T-helper 1 cell treated with Interleukin-12 subunit alpha and Interleukin-12 subunit beta and Interleukin-4 antibody, amounts not matched to agents 30 ng/mL and 1 ng/mL, for 36 hours (primary cell): Measurements from ENCODE around the gene NFKBIE. TPM values are rescaled to one million over a fixed set of nuclear protein-coding genes. Genes with fewer than 3 reads are reported as not detected.
"Not testable (repeated sequence)": the region's sequence is repeated elsewhere in the genome, so short reads cannot be mapped to it uniquely, and the experiment has no call there.

Experiments used
- intact Hi-C: fragments of 100-400 bp; cut with micrococcal nuclease; formaldehyde crosslinking; loops from one replicate; pipeline ENCODE4 v1.15.1; 2024
- total RNA-seq: library from RNA; stranded (reverse); gene quantifications from 2 replicates; pipeline ENCODE4 v1.2.3, GENCODE V29; 2022

NFKBIE gene
- total RNA-seq, 1 donor from 2014 or later, result 39.2 TPM

- intact Hi-C loops, result loop anchor here (1.0 to 10.0 kb wide), 9 partner anchors 10 to 1193 kb away; partner anchors contain the start of genes CDC5L, CUL7, GTPBP2 and KLC4
Measured at GRCh38 chr6:44247338-44248302, 17.7 kb downstream of the NFKBIE start.

DNA sequence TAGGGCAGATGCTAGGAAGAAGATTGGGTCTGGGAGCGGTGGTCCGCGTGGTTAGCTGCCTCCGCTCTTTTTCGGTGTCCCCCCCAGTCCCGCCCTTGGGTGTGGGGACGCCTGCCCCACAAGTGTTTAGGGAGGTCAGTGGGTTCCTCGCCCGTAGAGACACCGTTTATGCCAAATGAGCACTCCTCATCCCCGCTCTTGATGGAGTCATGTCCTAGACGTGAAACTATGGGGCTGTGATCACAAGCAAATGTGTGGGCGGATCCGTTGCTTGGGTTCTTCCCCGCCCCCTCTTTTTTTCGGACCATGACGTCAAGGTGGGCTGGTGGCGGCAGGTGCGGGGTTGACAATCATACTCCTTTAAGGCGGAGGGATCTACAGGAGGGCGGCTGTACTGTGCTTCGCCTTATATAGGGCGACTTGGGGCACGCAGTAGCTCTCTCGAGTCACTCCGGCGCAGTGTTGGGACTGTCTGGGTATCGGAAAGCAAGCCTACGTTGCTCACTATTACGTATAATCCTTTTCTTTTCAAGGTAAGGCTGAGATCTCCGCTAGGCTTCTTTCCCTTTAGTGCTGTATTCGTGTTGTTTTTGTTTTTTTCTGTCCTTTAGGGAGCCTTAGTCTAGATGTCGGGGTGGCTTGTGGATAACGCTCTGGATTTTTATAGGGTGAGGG lies 18.6 kb downstream of the NFKBIE start, which contains the start of gene HSP90AB1:
Gene HSP90AB1, plus strand, starts transcription at position 439 of the 675 bp plus-strand sequence. CDS start 1,529 bp downstream, outside the sequence.
- intact Hi-C loops, result loop anchor here (1.0 to 10.0 kb wide), 12 partner anchors 9 to 1192 kb away; partner anchors contain the start of genes AARS2, CDC5L, CUL7 and GTPBP2

DNA sequence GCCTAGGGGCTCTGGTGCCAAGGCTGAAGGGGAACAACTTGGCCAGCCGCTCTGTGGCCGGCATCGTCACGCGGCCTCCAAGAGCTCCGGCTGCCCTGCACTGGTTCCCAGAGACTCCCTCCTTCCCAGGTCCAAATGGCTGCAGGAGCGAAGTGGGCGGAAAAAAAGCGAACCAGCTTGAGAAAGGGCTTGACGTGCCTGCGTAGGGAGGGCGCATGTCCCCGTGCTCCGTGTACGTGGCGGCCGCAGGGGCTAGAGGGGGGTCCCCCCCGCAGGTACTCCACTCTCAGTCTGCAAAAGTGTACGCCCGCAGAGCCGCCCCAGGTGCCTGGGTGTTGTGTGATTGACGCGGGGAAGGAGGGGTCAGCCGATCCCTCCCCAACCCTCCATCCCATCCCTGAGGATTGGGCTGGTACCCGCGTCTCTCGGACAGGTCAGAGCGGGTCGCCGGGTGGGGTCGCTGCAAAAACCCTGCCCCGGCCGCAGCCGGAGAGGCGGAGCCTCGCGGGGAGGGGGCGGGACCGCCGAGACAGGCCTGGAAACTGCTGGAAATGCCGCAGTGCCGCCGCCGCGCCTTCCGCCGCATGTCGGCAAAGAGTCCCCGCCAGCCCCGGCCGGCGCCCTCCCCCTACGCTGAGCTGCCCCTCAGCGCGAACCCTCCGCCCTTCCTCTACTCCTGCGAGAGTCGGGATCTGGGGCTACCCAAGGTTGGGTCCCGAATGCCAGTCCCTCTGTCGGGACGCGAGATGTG lies 19.3 kb downstream of the NFKBIE start:
- intact Hi-C loops, result loop anchor here (1.0 to 10.0 kb wide), 8 partner anchors 9 to 1191 kb away; partner anchors contain the start of genes AARS2, CDC5L, CUL7 and KLC4

GRCh38 chr6:44245391-44245911 lies 19.9 kb downstream of the NFKBIE start:
- intact Hi-C loops, result loop anchor here (5.0 to 10.0 kb wide), 3 partner anchors 668 to 1191 kb away; partner anchors contain the start of genes CUL7, KLC4, MRPL2 and POLH

GRCh38 chr6:44243345-44243744 lies 22.0 kb downstream of the NFKBIE start:
- intact Hi-C loops, result loop anchor here (10.0 kb wide), 1 partner anchor 1189 kb away; the partner anchor contains the start of genes CUL7, KLC4 and MRPL2

- intact Hi-C loops, result no loop called here
Measured at GRCh38 chr6:44238687-44239350, 26.5 kb downstream of the NFKBIE start.

GRCh38 chr6:44237813-44238433 lies 27.4 kb downstream of the NFKBIE start:
- intact Hi-C loops, result loop anchor here (1.0 kb wide), 4 partner anchors 8 to 142 kb away; no protein-coding TSS in a partner anchor

DNA sequence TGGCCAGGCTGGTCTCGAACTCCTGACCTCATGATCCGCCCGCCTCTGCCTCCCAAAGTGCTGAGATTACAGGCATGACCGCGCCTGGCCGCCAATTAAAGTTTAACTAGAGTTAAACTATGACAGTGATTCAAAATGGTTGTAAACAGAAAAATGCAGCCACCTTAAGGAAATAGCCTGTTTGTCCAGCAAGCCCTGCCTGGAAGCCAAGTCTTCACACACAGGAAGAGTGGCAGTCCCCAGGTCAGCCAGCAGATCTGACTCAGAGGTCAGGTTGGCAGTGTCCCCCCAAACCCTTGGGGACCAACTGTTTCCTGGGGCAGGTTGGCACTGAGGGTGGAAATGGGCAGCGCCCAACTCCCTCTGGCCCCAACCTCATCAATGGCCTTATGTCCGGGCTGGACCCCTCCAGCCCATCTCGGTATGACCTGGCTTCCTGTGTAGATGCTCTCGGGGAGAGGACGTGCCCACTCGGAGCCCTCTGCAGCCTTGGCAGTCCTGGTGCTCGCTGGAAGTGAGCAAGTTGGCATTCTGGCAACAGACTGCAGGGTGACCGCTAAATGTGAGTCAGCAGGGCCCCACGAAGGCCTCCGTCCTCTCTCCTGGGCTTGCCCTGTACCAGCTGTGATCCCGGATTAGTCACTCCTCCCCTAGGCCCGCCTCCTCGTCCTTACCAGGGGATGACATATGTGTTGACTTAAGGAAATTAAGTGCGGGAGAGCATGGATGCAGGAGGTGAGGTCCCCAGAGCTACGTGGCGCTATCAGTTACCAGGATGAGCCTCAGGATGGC lies 28.1 kb downstream of the NFKBIE start:
- intact Hi-C loops, result loop anchor here (1.0 kb wide), 4 partner anchors 9 to 141 kb away; no protein-coding TSS in a partner anchor

DNA sequence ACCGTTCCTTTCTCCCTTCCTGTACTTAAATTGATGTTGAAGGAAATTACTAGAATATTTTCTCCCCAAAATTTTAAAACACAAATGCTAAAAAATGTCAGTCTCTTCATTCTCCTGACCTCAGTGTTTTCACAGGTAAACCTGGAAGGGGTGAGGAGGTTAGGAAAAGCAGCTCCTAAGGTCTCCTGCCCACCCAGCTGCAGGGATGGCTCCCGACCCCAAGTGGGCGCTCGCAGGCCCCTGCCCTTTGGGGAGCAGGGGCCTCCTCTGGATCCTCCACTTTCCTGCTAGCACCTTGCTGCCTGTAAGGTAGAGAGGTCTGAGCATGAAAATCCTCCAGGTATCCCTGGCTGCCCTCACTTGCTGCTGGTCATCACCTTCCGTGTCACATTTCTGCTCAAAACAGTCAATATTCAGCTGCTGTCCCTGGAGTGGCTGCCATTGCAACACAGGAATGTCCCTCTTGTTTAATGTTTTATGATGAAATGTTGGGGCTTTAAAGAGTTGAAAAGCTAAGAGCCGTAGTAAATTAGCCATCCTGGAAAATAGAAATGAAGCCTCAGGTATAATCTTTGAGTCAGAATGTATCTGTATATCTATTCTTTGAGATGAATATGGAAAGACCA lies 29.3 kb downstream of the NFKBIE start:
- intact Hi-C loops, result no loop called here

- intact Hi-C loops, result no loop called here
Measured at GRCh38 chr6:44235269-44235668, 30.1 kb downstream of the NFKBIE start.

- intact Hi-C loops, result no loop called here
Measured at GRCh38 chr6:44234101-44235025, 31.0 kb downstream of the NFKBIE start.

- intact Hi-C loops, result no loop called here
Measured at GRCh38 chr6:44233567-44234100, 31.7 kb downstream of the NFKBIE start.

- intact Hi-C loops, result no loop called here
Measured at GRCh38 chr6:44232676-44233566, 32.4 kb downstream of the NFKBIE start.

GRCh38 chr6:44231426-44231825 lies 33.9 kb downstream of the NFKBIE start:
- intact Hi-C loops, result not testable (repeated sequence)

- intact Hi-C loops, result no loop called here
Measured at GRCh38 chr6:44230034-44230675, 35.2 kb downstream of the NFKBIE start.
